Right lobe of liver (tissue), 6 donors: ENCODE data around the gene ATP6V0D1. TPM values are rescaled to one million over a fixed set of nuclear protein-coding genes. Genes with fewer than 3 reads are reported as not detected.
A peak's percentile ranks its signal among the peaks of the same experiment; 100 is the strongest.
"Not testable (repeated sequence)": the region's sequence is repeated elsewhere in the genome, so short reads cannot be mapped to it uniquely, and the experiment has no call there.

Experiments used
- ATAC-seq, 4 donors: fragments of 200-7000 bp; cut with Tn5 transposase; one replicate each; pipeline ENCODE4 v1.9.1; 2020; ENCODE audit warnings: mild to moderate bottlenecking in 4 of 4, moderate library complexity in 4 of 4
- DNase-seq, 3 donors: peaks; one replicate each; pipeline ENCODE4 v3.0.0-alpha.2; 2020
- H3K27ac ChIP-seq, 3 donors: fragments of 200-600 bp; one replicate each; pipeline ENCODE4 v1.8.0; 2022
- H3K27me3 ChIP-seq, 2 donors: fragments of 200-600 bp; one replicate each; pipeline ENCODE4 v1.8.0; 2022
- H3K36me3 ChIP-seq, 4 donors: fragments of 200-600 bp; sonication (generic) in 1 of 4; one replicate each; pipeline versions ENCODE4 v1.5.1 to v1.8.0; 2017 to 2022; ENCODE audit warnings: control low read depth in 1 of 4
- H3K4me1 ChIP-seq, 4 donors: fragments of 200-600 bp; sonication (generic) in 1 of 4; one replicate each; pipeline versions ENCODE4 v1.5.1 to v1.8.0; 2017 to 2022; ENCODE audit warnings: control low read depth in 1 of 4
- H3K4me3 ChIP-seq, 3 donors: fragments of 200-600 bp; one replicate each; pipeline ENCODE4 v1.8.0; 2022
- H3K9me3 ChIP-seq, 4 donors: fragments of 200-600 bp; sonication (generic) in 1 of 4; one replicate each; pipeline versions ENCODE4 v1.5.1 to v1.8.0; 2017 to 2022; ENCODE audit warnings: control low read depth in 1 of 4
- POLR2A ChIP-seq: fragments of 450-650 bp; IDR thresholded peaks from one replicate; pipeline ENCODE4 v1.6.1; 2017; ENCODE audit warnings: antibody characterized with exemption, mild to moderate bottlenecking
- WGBS: methylation state at CpG from one replicate; pipeline ENCODE4 v1.1.6; 2018; ENCODE audit warnings: low coverage, low lambda C conversion rate; ENCODE audit not compliant: insufficient coverage; ENCODE audit errors: missing lambda C conversion rate; 5-methylcytosine and 5-hydroxymethylcytosine counted together
- intact Hi-C, 2 donors: fragments of 100-400 bp; cut with DNase I; formaldehyde crosslinking; loops; one replicate each; pipeline versions ENCODE4 v1.11.2 to v1.14.1; 2022
- total RNA-seq, 6 experiments: library from RNA; depleted of rRNA in 2 of 6; stranded (reverse); fragments of >200 nt in 2 of 6; fragmentation: NEBNext Ultra II Directional in 3 of 6; extraction: Animal tissue kit (Norgen Biotek cat#: 25700) in 3 of 6; gene quantifications; one replicate each; pipeline versions ENCODE4 v1.1.0 to v1.2.4, GENCODE V29; 2016 to 2023
- TF ChIP-seq, protein P1 (sequence below), 4 donors: fragments of 200-600 bp in 3 of 4; fragments of 450-650 bp in 1 of 4; IDR thresholded peaks; one replicate each; pipeline versions ENCODE4 v1.5.1 to v1.8.0; 2016 to 2022; ENCODE audit warnings: antibody characterized with exemption in 4 of 4, mild to moderate bottlenecking in 2 of 4
- donor health status: DM: no; HTN: yes; CAD: no.
- donor health status: DM: no; HTN: no; CAD: no.
- donor health status: DM: no; HTN: no; CAD: no.
- donor health status: DM: no; HTN: yes; CAD: no.
- donor health status: DM: no; HTN: yes; CAD: no.

Gene ATP6V0D1
- total RNA-seq, 6 experiments from 2014 or later: 33.6 to 84.6 (median 47.0) TPM

DNA sequence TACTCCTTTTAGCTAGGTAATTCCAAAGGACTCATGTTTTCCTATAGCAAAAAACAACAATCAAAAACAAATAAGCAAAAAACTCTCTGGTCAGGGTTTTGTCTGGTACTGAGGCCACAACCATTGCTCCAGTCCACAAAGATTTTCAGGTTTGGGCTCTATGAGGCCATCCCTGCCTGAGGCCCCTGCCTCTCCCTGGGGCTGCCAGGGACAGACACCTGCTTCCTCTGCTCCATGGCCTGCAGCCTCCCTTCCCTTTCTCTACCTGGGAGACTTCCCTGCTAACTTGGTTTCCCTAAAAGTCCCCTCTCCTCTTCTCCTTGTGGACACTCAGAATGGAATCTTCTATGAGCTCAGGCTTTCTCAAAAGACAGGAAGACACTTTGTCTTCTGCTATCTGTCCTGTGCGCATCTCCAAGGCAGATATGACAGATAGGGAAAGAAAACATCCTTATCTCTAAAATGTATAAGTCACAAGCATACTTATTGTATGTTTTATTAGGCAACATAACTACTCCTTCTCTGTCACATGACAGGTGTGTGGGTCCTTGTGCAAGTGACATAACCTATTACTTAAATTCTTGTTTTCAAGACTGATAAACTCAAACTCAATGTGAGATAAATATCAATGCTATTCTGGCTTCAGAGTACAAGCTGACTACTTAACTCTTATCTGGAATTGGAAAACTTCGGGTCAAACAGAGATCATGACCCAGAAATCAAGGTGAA, 63.5 kb downstream of the ATP6V0D1 start:
- 62% methylated on average over 2 of the region's 2 CpGs for whole genome bisulfite sequencing
- Histone ChIP-seq H3K27me3 (no peaks in the 10 kb centered on the region), H3K36me3 (no peaks in the 10 kb centered on the region), H3K9me3 (no peaks in the 10 kb centered on the region), H3K27ac (no peak overlapping the region), H3K4me1 (peaks cover 0 to 12% (median 5%) of the 10 kb centered on the region in 4 donors), H3K4me3 (no peak overlapping the region)
- intact Hi-C loops: no loop called here
- DNase-seq: no peak
- no peak for TF ChIP-seq POLR2A
- TF ChIP-seq, protein P1, sequence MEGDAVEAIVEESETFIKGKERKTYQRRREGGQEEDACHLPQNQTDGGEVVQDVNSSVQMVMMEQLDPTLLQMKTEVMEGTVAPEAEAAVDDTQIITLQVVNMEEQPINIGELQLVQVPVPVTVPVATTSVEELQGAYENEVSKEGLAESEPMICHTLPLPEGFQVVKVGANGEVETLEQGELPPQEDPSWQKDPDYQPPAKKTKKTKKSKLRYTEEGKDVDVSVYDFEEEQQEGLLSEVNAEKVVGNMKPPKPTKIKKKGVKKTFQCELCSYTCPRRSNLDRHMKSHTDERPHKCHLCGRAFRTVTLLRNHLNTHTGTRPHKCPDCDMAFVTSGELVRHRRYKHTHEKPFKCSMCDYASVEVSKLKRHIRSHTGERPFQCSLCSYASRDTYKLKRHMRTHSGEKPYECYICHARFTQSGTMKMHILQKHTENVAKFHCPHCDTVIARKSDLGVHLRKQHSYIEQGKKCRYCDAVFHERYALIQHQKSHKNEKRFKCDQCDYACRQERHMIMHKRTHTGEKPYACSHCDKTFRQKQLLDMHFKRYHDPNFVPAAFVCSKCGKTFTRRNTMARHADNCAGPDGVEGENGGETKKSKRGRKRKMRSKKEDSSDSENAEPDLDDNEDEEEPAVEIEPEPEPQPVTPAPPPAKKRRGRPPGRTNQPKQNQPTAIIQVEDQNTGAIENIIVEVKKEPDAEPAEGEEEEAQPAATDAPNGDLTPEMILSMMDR (IDR thresholded peaks at IDR 0.05): no peak
- ATAC-seq: no peak

DNA sequence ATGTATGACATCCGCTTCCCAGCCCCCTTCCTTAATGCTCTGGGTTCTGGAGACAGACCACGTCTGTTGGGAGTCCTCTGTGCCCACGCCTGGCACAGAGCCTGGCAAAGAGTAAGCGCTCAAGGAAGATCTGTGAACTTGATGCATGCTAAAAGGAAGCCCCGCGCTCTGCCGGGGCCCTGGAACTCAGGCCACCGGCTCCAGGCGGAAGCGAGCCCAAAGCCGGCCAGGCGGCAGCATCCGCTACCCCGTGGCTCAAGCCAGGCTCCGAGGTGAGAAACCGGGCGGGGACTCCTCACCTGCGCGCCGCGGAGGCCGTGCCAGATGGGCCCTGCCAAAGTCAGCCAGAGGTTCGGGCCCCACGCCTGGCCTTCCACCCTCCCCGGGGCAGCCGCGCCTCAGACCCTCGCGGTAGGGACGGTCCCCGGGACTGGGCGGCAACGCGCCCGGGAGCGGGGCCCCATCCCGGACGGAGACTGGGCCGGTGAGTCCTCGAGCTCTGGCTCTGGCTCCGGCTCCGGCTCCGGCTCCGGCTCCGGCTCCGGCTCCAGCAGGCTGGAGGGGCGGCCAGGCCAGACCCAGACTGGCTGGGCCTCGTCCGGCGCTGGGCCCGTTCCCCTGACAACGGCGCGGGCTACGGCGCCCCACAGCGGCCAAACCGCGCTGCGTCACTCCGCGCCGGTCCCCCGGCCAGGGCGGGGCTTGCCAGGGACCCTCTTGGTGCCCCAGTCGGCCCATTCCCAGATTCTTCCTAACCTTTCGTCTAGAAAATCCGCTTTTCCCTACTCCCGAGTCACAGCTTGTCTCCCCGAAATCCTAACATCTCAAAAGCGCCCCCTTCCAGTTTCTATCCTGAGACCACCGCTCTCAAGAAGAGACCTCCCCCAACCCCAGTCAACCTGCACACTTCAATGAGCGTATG, 64.8 kb downstream of the ATP6V0D1 start, which contains the start of gene ZDHHC1:
ZDHHC1 (minus strand) TSS at position 606 of the 922 bp plus-strand sequence. CDS start 8,702 bp downstream, outside the sequence.
- H3K4me1 ChIP-seq: peaks cover 0 to 12% (median 5%) of the 10 kb centered on the region in 4 donors
- TF ChIP-seq POLR2A: no peak
- TF ChIP-seq, protein P1 (IDR thresholded peaks at IDR 0.05): peak; percentile 44 to 72 (median 57)
- intact Hi-C loops: no loop called here
- H3K9me3 ChIP-seq: no peaks in the 10 kb centered on the region
- ATAC-seq (peak; percentile 95 to 98 (median 97)), DNase-seq (peak; percentile 73 to 76 (median 74))
- no peaks in the 10 kb centered on the region for H3K27me3 ChIP-seq
- H3K36me3 ChIP-seq: no peaks in the 10 kb centered on the region
- peak within 1 kb of the TSS; percentile 60 to 91 (median 80) for H3K4me3 ChIP-seq
- WGBS: under 1% methylated on average over 27 of the region's 73 CpGs
- peak within 1 kb of the TSS; percentile 40 to 79 (median 58) for H3K27ac ChIP-seq

DNA sequence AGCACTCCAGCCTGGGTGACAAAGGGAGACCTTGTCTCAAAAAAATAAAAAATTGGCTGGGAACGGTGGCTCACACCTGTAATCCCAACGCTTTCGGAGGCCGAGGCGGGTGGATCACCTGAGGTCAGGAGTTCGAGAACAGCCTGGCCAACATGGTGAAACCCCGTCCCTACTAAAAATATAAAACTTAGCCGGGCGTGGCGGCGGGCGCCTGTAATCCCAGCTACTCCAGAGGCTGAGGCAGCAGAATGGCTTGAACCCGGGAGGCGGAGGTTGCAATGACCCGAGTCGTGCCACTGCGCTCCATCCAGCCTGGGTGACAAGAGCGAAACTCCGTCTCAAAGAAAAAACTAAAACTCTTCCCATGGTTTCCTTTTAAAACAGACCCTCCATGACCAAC, 65.5 kb downstream of the ATP6V0D1 start:
- peaks cover 0 to 12% (median 5%) of the 10 kb centered on the region in 4 donors for H3K4me1 ChIP-seq
- peak overlapping the region; percentile 60 to 91 (median 80) for H3K4me3 ChIP-seq
- H3K27ac ChIP-seq, ATAC-seq, H3K27me3 ChIP-seq, DNase-seq, intact Hi-C loops, H3K9me3 ChIP-seq, H3K36me3 ChIP-seq: not testable (repeated sequence)
- 85% methylated on average over 8 of the region's 19 CpGs for WGBS

DNA sequence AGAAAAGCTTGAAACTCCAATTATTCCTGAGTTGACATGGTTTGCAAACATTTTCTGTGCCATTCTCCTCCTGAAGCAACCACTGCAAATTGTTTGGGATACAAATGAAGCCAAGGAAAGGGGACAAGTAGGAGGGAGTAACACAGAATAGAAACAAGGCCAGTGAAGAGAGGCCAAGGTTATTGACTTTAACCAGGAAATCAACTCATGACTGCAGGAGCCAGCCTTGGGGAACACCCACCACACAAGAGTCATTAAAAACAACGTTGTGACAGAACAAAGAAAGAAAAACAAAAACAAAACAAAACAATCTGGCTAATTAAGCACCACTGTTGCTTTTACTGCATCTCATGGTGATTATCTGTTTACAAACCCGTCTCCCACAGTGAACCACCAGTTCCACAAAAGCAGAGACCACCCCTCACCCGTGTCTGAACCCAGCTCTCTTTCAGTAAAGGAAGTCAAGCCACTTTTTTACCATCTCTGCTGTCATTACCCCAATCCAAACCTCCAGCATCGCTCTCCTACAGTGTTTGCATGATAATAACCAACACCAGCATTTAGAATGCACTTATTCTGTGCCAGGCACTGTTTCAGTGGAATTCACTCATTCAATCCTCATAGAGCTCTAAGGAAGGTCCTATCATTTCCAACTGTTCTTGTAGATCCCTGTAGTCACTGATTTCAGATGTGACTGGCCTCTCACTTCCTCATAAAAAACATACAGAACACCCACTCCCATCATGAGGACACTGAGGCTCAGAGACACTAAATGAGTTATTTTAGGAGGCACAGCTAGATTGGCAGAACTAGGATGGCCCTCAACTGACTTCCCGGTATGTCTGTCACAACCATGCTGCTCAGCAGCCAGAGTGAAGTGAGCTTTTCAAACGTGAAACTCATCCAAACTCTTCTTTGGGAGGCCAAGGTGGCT, 66.7 kb downstream of the ATP6V0D1 start:
- DNase-seq: no peak
- Histone ChIP-seq H3K27me3 (no peaks in the 10 kb centered on the region), H3K9me3 (no peaks in the 10 kb centered on the region), H3K27ac (peak overlapping the region in 1 of 3 donors; percentile 14), H3K4me3 (no peak overlapping the region), H3K36me3 (no peaks in the 10 kb centered on the region), H3K4me1 (peaks cover 0 to 12% (median 5%) of the 10 kb centered on the region in 4 donors)
- WGBS: 45% methylated on average over 5 of the region's 6 CpGs
- TF ChIP-seq, protein P1 (IDR thresholded peaks at IDR 0.05): no peak
- no peak for TF ChIP-seq POLR2A
- intact Hi-C loops: no loop called here
- ATAC-seq: peak in 1 of 4 donors; percentile 12
